Measurements from ENCODE around the gene NDUFS8.

Gene NDUFS8

DNA sequence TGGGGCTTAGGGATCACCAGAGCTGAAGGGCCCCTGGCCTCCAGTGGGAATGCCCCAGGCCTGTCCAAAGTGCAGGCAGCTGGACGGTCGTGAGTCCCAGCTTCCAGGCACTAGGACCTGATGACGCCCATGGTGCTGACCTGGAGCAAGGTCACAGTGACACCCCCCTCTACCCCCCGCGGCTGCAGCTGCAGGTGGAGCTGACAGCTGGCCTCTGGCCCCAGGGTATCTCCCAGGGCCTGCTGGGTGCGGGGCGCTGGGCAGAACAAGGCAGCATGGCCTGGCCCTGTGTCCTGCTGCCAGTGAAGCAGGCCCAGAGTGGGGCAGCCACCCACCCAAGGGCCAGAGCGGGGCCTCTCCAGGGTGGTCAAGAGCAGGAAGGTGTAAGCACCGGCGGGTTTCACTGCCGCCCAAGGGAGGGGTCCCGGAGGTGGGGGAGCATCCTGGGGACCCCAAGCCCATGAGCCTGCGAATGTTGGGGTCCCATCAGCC is 7.8 kb downstream of the NDUFS8 start:
- no peak for DNase-seq

DNA sequence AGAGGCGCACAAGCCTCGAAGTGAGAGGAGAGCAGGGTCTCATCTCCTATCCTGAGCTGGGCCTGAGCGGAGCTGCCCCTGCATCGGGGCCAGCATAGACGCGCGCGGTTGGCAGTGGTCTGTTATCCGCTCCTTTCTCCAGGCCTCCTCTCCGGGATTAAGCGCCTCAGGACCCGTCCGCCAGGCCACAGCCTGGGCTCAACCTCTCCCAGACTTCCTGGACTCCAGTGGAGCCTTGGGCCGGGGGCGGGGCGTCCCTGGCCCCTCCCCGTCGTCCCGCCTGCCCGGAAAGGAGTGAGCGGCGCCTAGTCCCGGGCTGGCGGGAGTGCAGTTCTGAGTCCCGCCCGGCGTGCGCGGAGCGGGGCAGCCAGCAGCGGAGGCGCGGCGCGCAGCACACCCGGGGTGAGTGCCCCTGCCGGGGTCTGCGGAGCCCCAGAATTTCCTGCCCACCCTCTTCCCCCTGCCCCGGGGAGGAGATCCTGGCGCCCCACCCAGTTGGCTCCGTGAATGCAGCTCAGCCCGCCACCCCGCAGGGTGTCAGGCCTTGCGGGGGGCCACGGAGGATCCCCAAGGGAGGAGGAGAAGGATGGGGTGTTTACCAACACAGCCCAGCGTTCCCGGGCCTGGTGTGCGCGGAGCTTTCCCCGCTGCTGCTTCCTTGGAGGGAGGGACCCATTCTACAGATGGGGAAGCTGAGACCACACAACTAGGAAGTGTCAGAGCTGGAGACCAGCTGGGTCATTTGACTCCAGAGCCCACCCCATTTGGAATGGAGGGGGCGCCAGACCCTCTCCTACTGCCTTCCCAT is 8.4 kb downstream of the NDUFS8 start, which contains the start of gene TCIRG1:
TCIRG1 (plus strand) TSS at position 308 of the 808 bp plus-strand sequence. CDS start 2,247 bp downstream, outside the sequence.
- no peak for DNase-seq

DNA sequence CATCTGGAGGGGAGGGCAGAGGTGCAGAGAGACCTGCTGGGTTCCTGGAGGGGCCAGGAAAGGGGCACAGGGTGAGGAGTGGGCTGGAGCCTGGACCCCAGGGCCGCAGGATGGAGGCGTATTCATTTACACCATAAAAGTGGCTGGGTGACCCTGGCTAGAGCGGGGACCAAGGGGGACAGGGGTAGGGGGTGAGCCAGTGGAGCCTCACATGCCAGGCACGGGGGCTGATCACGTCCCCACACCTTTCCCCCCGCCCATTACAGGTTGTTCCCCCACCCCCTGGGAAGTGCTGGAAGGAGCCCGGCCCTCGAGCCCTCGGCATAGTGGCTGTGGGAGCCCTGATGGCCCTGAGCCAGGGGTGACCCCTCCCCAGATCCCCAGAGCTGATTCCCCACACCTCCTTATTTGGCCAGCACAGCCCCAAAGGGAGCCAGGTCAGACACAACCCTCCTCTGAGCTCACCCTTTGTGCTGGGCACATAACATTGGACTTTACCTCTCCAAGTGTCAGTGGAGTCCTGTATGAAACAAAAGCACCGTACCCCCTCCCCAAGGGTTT is 9.1 kb downstream of the NDUFS8 start:
- DNase-seq: no peak

DNA sequence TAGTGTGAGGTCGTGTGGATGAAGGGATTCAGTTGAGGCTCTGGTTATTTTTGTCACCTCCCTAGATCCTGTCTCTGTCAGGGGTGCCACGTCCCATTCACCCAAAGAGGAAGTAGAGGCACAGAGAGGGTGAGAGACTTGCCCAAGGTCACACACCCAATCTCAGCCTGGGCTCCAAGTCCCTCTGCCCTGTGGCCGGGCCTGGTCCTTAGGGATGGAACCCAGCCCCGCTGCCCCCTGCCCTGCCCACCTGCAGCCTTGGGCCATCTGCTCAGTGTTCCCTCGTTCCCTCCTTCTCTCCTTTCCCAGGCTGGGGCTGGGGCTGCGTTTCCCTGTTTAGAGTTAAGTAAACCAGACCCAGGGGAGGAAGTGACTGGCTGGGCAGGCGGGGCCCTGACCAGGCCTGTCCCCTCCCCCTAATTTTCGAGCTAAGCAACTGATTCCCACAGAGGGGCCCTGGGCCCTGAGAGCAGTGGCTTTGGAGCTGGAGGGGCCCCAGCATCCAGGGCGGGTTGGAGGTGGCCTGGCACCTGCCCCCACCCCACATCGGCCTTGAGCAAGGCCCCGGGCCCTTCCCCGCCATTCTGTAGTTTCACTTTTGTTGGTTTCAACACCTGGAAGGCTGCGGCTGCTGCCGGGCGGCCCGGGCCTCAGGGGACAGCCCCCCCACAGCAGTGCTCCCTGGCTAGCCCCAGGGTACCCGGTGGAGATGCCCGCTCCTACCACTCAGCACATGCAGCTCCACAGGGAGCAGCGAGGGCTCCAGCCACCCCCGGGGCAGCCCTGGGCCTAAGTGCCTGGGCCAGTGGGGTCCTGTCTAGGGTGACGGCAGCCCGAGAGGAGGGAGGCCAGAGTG is 9.8 kb downstream of the NDUFS8 start:
- DNase-seq: no peak

DNA sequence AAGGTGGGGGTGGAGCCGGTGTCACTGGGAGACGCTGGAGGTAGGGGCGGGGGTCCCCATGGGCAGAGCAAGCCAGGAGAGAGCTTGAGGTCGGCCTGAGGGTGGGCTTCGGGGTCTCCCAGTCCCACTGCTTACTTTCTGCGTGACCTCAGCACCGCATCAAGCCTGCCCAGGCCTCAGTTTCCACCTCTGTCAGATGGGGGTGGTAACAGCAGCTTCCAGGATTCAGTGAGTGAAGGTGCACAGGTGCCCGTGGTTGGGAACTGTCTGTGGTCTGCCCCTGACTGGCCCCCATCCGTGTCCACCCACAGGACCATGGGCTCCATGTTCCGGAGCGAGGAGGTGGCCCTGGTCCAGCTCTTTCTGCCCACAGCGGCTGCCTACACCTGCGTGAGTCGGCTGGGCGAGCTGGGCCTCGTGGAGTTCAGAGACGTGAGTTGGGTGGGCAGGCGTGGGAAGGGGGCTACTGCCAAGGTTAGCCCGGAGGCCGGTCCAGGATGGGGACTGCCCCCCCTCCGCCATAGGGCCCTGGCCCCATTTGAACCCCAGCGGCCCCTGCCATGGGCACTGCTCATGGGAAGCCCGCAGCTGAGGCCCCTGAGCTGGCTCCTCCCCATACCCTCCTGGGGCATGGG is 10.6 kb downstream of the NDUFS8 start:
- no peak for DNase-seq

DNA sequence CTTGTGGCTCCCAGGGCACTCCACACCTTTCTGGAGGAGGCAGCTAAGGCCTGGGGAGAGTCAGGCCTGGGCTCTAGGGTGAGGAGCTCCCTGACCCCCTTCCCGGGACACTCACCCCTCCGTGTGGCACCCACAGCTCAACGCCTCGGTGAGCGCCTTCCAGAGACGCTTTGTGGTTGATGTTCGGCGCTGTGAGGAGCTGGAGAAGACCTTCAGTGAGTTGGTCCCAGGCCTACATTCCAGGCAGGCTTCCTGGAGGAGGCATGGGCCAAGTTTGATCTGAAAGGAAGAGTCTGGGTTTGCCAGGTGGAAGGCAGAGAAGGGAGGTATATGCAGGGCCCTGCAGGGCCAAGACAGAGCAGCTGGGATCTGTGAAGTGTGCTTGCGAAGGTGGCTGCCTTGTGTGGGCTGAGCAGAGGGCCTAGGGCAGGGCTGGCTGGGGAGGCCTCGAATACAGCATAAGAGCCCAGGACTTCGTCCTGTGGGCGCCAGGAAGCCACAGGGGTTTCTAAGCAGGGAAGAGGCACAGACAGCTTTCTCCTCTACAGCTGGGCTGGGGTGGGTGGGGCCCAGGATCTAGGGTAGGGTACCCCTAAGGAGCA is 11.2 kb downstream of the NDUFS8 start:
- no peak for DNase-seq

DNA sequence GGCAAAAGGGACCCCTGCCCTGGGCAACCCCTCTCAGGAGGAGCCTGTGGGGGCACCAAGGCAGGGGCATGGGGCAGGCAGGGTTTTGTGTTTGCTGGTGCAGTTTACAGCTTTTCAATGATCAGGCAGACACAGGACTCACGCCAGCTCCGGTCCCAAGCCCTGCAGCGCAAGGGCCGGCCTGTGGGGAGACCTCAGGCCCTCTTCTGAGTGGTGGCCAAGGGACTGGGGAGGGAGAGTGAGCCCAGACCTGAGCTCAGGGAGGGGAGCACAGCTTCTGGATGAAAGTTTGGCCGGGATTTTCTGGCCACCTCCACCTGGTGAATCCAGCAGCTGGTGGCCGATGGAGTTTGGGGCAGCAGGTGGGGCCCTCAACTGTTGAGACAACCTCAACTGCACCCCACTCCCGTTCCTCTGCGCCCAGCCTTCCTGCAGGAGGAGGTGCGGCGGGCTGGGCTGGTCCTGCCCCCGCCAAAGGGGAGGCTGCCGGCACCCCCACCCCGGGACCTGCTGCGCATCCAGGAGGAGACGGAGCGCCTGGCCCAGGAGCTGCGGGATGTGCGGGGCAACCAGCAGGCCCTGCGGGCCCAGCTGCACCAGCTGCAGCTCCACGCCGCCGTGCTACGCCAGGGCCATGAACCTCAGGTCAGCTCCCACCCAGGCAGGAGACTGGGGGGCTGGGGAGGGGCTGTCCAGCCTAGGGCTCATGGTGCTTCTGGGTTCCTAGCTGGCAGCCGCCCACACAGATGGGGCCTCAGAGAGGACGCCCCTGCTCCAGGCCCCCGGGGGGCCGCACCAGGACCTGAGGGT is 11.9 kb downstream of the NDUFS8 start:
- DNase-seq: no peak

DNA sequence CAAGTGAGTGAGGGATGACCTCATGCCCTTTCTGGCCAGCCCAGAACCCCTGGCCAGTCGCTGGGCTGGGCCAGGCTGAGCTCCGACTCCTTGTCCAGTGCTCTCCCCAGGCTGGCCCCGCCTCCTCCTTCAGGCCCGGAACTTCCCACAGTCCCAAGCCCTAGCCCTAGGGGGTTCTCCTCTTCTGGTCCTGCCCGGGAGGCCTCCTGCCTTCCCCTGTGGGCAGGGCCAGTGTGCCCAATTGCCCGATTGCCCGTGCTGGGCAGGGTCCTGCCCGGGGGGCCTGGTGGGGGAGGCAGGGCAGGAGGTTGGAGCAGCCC is 12.5 kb downstream of the NDUFS8 start:
- no peak for DNase-seq

DNA sequence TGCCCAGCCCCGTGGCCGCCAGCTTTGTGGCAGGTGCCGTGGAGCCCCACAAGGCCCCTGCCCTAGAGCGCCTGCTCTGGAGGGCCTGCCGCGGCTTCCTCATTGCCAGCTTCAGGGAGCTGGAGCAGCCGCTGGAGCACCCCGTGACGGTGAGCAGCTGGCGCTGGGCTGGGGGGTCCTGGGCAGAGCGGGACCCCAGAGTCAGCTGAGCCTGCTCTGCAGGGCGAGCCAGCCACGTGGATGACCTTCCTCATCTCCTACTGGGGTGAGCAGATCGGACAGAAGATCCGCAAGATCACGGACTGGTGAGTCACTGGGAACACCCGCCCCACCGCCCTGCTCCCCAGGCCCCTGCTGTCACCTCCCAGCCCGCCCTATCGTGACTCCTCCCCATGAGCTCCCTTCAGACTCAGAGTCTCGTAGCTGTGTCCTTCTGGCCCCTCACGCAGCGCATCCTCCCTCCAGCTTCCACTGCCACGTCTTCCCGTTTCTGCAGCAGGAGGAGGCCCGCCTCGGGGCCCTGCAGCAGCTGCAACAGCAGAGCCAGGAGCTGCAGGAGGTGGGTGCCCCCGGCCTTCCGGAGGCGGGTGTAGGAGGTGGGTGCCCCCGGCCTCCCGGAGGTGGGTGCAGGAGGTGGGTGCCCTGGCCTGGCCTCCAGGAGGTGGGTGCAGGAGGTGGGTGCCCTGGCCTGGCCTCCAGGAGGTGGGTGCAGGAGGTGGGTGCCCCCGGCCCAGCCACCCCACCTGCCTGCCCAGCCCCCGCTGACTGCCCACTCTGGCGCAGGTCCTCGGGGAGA is 13.1 kb downstream of the NDUFS8 start:
- no peak for DNase-seq

DNA sequence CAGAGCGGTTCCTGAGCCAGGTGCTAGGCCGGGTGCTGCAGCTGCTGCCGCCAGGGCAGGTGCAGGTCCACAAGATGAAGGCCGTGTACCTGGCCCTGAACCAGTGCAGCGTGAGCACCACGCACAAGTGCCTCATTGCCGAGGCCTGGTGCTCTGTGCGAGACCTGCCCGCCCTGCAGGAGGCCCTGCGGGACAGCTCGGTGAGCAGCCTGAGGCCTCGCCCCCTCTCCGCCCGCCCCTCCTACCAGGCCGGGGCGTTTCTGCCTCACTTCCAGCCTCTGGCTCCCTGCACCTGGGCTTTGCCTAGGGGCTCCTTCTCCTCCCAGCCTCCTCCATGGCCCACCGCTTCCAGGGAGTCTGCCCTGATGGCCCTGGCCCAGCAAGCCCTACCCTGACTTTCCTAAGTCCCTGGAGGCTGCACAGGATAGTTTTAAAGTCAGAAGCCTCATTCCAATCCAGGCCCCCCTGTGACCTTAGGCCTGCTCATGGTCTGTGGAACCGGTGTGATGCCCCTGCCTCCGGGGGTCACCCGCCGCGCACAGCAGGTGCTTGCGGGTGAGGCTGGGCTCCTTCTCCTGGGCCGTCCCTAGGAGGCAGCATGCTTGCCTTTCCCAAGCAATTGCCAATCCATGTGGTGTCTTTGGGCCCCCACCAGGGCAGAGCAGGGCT is 13.8 kb downstream of the NDUFS8 start:
- no peak for DNase-seq

DNA sequence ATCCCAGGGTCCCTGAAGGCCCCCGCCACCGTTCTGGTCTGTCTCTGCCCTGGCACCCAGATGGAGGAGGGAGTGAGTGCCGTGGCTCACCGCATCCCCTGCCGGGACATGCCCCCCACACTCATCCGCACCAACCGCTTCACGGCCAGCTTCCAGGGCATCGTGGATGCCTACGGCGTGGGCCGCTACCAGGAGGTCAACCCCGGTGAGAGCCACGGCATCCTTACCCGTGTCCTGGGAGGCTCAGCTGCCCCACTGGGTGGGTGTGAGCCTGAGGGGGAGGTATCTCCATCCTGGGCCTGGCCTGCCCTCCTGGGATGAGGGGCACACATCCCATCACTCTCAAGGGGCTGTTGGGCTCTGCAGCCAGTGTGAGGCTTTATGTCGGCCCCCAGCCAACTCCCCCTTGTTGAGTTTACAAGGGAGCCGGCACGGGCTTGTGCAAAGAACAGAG is 14.4 kb downstream of the NDUFS8 start:
- no peak for DNase-seq

DNA sequence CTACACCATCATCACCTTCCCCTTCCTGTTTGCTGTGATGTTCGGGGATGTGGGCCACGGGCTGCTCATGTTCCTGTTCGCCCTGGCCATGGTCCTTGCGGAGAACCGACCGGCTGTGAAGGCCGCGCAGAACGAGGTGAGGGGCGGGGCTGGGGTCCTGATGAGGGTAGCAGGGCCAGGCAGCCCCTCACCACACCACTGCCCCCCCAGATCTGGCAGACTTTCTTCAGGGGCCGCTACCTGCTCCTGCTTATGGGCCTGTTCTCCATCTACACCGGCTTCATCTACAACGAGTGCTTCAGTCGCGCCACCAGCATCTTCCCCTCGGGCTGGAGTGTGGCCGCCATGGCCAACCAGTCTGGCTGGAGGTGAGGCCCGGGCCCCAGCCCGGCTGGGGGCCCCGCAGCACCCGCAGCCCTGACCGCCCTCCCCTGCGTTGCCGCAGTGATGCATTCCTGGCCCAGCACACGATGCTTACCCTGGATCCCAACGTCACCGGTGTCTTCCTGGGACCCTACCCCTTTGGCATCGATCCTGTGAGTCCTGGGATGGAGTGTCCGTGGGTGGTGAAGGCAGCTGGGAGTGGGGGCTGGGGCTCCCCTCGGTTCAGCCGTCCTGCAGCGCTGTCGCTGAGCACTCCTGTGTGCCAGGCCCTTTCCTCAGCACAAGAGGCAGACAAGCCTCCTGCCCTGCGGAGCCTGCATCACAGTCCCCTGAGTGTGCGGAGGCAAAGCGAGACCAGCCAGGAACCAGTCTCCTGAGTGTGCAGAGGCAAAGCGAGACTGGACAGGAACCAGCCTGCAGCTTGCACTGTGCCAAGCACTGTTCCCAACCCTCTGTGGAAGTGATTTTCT is 17.2 kb downstream of the NDUFS8 start:
- DNase-seq: no peak

DNA sequence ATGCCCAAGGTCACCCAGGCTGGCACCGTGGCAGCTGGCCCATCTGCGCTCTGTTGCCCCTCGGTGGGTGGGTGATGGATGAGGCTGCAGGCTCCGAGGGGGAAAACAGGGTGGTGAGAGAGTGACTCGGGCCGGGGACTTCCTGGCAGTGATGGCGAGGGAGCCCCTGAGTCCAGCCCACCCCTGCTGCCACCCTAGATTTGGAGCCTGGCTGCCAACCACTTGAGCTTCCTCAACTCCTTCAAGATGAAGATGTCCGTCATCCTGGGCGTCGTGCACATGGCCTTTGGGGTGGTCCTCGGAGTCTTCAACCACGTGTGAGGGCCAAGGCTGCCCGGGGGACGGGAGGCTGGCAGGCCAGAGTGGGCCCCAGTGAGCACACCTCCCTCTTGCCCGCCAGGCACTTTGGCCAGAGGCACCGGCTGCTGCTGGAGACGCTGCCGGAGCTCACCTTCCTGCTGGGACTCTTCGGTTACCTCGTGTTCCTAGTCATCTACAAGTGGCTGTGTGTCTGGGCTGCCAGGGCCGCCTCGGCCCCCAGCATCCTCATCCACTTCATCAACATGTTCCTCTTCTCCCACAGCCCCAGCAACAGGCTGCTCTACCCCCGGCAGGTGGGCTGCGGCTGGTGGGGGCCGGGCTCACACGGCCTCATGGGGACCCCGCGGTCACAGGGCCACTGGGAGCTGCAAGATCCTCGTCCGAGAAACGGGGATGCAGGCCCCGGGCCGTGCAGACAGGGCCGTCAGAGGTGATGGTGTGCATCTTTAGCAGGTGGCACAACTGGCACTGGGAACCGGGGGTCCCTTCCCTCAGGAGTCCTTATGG is 18.4 kb downstream of the NDUFS8 start:
- DNase-seq: no peak

DNA sequence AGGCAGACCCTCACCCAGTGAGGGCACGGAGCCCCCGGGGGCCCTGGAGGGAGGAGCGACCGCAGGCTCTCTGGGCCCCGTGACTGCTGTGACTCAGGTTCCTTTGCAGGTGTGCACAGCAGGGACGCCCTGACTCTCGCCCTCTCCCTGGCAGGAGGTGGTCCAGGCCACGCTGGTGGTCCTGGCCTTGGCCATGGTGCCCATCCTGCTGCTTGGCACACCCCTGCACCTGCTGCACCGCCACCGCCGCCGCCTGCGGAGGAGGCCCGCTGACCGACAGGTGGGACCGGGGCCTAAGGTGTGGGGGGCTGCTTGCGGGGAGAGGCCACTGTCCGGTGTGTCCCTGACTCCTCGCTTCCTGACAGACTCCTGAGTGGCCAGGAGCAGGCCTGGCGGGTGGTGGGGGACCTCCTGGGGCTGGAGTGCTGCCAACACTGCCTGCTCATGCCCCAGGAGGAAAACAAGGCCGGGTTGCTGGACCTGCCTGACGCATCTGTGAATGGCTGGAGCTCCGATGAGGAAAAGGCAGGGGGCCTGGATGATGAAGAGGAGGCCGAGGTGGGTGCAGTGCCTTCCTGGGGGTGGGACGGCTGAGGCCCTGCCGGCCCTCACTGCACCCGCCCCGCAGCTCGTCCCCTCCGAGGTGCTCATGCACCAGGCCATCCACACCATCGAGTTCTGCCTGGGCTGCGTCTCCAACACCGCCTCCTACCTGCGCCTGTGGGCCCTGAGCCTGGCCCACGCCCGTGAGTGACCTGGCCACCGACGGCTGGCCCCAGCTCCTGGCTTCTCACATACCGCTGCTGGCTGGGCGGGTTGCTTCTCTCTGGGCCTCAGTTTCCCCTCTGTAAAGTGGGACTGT is 19.3 kb downstream of the NDUFS8 start:
- DNase-seq: no peak

DNA sequence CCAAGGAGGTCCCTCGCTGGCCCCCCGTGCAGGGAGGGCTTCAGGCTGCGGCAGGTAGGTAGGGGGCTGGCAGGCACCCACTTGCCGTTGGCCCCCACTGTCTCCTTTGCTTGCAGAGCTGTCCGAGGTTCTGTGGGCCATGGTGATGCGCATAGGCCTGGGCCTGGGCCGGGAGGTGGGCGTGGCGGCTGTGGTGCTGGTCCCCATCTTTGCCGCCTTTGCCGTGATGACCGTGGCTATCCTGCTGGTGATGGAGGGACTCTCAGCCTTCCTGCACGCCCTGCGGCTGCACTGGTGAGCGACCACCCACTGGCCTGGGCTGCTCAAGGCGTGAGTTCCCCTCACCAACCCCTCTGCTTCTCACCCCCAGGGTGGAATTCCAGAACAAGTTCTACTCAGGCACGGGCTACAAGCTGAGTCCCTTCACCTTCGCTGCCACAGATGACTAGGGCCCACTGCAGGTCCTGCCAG is 19.9 kb downstream of the NDUFS8 start:
- no peak for DNase-seq

DNA sequence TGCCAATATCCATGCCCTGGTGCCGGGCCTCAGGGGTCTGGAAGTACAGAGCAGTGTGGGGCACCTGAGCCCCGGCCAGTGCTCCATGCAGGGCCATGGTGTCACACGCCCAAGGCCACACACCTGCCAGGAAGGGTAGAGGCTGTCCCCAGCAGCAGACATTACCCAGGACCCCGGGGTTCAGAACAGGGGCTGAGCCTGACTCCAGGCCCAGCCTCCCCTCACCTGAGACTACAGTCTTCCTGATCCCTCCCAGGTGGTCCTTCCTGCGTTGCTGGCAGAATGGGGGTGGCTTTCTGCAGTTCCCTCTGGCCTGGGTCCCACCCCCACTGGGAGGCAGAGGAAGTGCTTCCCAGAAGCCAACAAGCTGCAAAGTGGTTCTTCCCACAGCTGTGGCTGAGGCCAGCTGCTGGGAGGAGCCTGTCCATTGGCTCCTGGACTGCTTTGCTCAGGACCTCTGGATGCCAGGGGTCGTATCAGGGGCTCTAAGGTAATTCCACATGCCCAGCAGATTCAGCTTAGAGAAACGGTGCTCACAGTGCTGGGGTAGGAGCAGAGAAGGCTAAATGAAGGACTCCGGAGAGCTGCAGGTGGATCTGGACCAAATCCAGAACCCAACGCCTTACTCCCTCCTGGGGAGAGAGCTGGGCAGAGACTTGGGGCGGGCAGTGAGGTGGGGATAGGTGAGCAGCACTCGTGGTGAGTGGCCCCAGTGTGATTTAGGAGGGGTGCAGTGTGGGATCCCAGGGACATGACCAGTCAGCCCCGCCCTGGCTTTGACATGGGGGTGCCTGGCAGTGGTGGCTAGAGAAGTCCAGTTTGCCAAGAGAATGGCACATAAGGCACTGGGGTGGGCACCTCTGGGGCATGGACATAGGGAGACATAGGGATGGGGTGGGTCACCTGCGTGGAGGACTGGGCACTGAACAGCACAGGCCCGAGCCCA is 21.0 kb downstream of the NDUFS8 start:
- no peak for DNase-seq

Measured in NCI-H1930 (cell line).